Heart right ventricle (tissue), 16 donors: ENCODE results near the gene STK35. TPM values are rescaled to one million over a fixed set of nuclear protein-coding genes. Genes with fewer than 3 reads are reported as not detected.
A peak's percentile ranks its signal among the peaks of the same experiment; 100 is the strongest.
"Not testable (repeated sequence)": the region's sequence is repeated elsewhere in the genome, so short reads cannot be mapped to it uniquely, and the experiment has no call there.

Experiments used
- ATAC-seq, 8 donors: fragments of 200-7000 bp; cut with Tn5 transposase; one replicate each; pipeline ENCODE4 v1.9.1; 2020; ENCODE audit warnings: mild to moderate bottlenecking in 8 of 8, moderate library complexity in 8 of 8, moderate number of reproducible peaks in 1 of 8
- DNase-seq, 2 donors: peaks; one replicate each; pipeline ENCODE4 v3.0.0-alpha.2; 2020
- H3K27ac ChIP-seq, 10 donors: fragments of 200-600 bp; sonication (generic) in 2 of 10; one replicate each; pipeline versions ENCODE4 v1.5.0 to v1.8.0; 2020 to 2022; ENCODE audit warnings: mild to moderate bottlenecking in 3 of 10
- H3K27me3 ChIP-seq, 7 donors: fragments of 200-600 bp; one replicate each; pipeline ENCODE4 v1.8.0; 2021 to 2022; ENCODE audit warnings: mild to moderate bottlenecking in 2 of 7
- H3K36me3 ChIP-seq, 9 donors: fragments of 200-600 bp; sonication (generic) in 1 of 9; one replicate each; pipeline versions ENCODE4 v1.5.0 to v1.8.0; 2020 to 2022; ENCODE audit warnings: mild to moderate bottlenecking in 2 of 9
- H3K4me1 ChIP-seq, 9 donors: fragments of 200-600 bp; sonication (generic) in 1 of 9; one replicate each; pipeline versions ENCODE4 v1.5.0 to v1.8.0; 2020 to 2022; ENCODE audit warnings: mild to moderate bottlenecking in 4 of 9
- H3K4me3 ChIP-seq, 10 donors: fragments of 200-600 bp; sonication (generic) in 2 of 10; one replicate each; pipeline versions ENCODE4 v1.5.0 to v1.8.0; 2020 to 2022; ENCODE audit warnings: mild to moderate bottlenecking in 7 of 10, moderate library complexity in 2 of 10
- H3K9me3 ChIP-seq, 11 donors: fragments of 200-600 bp in 10 of 11; sonication (generic) in 2 of 11; one replicate each; pipeline versions ENCODE4 v1.5.0 to v1.8.0; 2013 to 2022; ENCODE audit warnings: mild to moderate bottlenecking in 2 of 11, control low read depth in 1 of 11, moderate library complexity in 1 of 11
- CTCF ChIP-seq, 9 donors: fragments of 200-600 bp; sonication (generic) in 2 of 9; IDR thresholded peaks; one replicate each; pipeline versions ENCODE4 v1.5.0 to v1.8.0; 2021 to 2022; ENCODE audit warnings: antibody characterized with exemption in 9 of 9, mild to moderate bottlenecking in 5 of 9, moderate library complexity in 1 of 9
- WGBS, 2 donors: extraction: QIAGEN DNeasy Blood & Tissue Kit; methylation state at CpG; one replicate each; pipeline ENCODE4 v1.1.7; 2013; ENCODE audit warnings: inconsistent platforms in 1 of 2; 5-methylcytosine and 5-hydroxymethylcytosine counted together
- intact Hi-C, 10 donors: fragments of 100-400 bp; cut with DNase I; formaldehyde crosslinking; loops; one replicate each; pipeline versions ENCODE4 v1.11.1 to v1.14.2; 2022
- polyA plus RNA-seq, 2 donors: library from polyadenylated mRNA; stranded (reverse); fragments of 200-250 nt; gene quantifications; one replicate each; pipeline ENCODE4 v1.2.3, GENCODE V29; 2013
- total RNA-seq, 10 donors: library from RNA; stranded (reverse); fragmentation: NEBNext Ultra II Directional in 3 of 10; extraction: Animal tissue kit (Norgen Biotek cat#: 25700) in 3 of 10; gene quantifications; one replicate each; pipeline versions ENCODE4 v1.2.1 to v1.2.4, GENCODE V29; 2021 to 2023
- donor health status: Arrhythmogenic right ventricular cardiomyopathy.
- donor health status: ischemic (EF 13 %, LVEDD 7.1; RV severe dilation, severe dysfunction).
- donor health status: healthy with polysubstance abuse.
- donor health status: DM: no; HTN: yes; CAD: no.
- donor health status: DM: no; HTN: no; CAD: no.
- donor health status: ischemic (EF 25% LVEDD 6.9; RV normal size, moderate dysfunction).
- donor health status: ischemic (EF 25% LVEDD 5.7; RV mildly dilated, moderate dysfunction).
- donor health status: healthy.
- donor health status: DM: yes; HTN: yes; CAD: no.
- donor health status: Ischemic cardiomyopathy.
- donor health status: ischemic (EF 35%, LVEDD 5.7; RV mildly dilated, moderate dysfunction).
- donor health status: nonischemic (EF 11% LVEDD 7.7; RV severe dilation, severe dysfunction).
- donor health status: DM: yes; HTN: yes; CAD: no.
- donor health status: PGD.
- donor health status: ischemic (EF 29% LVEDD 5.4; RV normal size, mild dysfunction).
- donor health status: nonischemic (EF 23%, LVEDD 6.1; RV moderate dilation, normal function).

Gene STK35
- total and polyA plus RNA-seq, 12 donors: 5.4 to 17.2 (median 12.6) TPM

DNA sequence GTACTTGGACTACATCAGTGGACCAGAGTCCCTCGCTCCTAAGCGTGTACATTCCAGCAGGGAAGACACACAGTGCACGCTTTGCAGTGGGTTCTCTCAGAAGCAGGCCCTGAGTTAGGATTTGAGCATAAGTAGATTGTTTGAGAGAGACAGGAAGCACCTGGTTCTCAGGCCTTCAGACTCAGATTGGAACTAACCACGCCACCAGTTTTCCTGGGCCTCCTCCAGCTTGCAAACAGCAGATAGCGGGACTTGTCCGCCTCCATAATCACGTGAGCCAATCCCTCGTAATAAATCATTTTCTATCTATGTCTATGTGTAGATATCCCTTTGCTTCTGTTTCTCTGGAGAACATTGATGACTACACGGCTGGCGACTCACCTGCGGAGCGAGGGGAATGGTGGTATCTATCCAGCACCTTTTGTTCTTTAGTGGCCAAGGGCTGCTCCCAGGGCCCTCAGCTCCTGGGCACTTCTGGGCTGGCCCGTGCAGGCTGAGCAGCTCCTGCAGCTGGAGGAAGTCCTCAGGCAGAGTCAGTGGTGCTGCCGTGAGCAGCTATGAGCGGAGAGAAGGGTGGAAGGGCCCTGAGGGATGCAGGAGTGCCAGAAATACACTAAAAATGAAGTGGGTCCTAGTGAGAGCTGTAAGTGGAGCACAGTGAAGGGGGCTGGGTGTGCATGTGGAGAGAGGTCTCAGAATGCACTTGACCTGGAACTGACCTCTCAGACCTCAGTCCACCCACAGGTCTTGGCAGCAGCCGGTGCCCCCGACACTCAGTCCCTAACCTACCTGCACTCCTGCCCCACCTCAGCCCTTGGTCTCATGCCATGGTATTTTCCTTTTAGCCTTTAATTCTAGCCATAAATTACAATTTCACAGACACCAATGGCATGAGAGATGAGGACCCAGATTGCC, 76.9 kb downstream of the STK35 start:
- intact Hi-C loops: loop anchor here in 7 of 10 donors (10.0 kb wide), 2 partner anchors 404 to 414 kb away; no protein-coding TSS in a partner anchor
- TF ChIP-seq CTCF (IDR thresholded peaks at IDR 0.05): no peak
- ATAC-seq (peak in 1 of 8 donors; percentile 28), DNase-seq (no peak)
- Histone ChIP-seq H3K9me3 (no peaks in the 10 kb centered on the region), H3K4me1 (peaks cover 0 to 10% (median 5%) of the 10 kb centered on the region in 9 donors), H3K27me3 (peaks cover 0 to 5% (median 0%) of the 10 kb centered on the region in 7 donors), H3K36me3 (no peaks in the 10 kb centered on the region), H3K4me3 (no peak overlapping the region), H3K27ac (no peak overlapping the region)
- 51 to 56% methylated on average over 17 of the region's 17 CpGs for WGBS, 2 donors

- DNase-seq: no peak
- Histone ChIP-seq H3K4me1 (peaks cover 0 to 10% (median 5%) of the 10 kb centered on the region in 9 donors), H3K36me3 (no peaks in the 10 kb centered on the region), H3K27me3 (no peaks in the 10 kb centered on the region), H3K27ac (no peak overlapping the region), H3K9me3 (no peaks in the 10 kb centered on the region), H3K4me3 (no peak overlapping the region)
- ATAC-seq: no peak
- no peak for TF ChIP-seq CTCF (IDR thresholded peaks at IDR 0.05)
- WGBS, 2 donors: 78 to 82% methylated on average over 11 of the region's 11 CpGs
- intact Hi-C loops: loop anchor here in 7 of 10 donors (10.0 kb wide), 2 partner anchors 404 to 414 kb away; no protein-coding TSS in a partner anchor
Observed at GRCh38 chr20:2179233-2179580, 77.6 kb downstream of the STK35 start.

- Histone ChIP-seq H3K4me3 (no peak overlapping the region), H3K9me3 (no peaks in the 10 kb centered on the region), H3K27ac (no peak overlapping the region), H3K4me1 (peaks cover 0 to 10% (median 5%) of the 10 kb centered on the region in 9 donors), H3K36me3 (no peaks in the 10 kb centered on the region), H3K27me3 (no peaks in the 10 kb centered on the region)
- ATAC-seq (no peak), DNase-seq (no peak)
- TF ChIP-seq CTCF (IDR thresholded peaks at IDR 0.05): no peak
- WGBS, 2 donors: 76 to 80% methylated on average over 2 of the region's 2 CpGs
- intact Hi-C loops: loop anchor here in 7 of 10 donors (10.0 kb wide), 2 partner anchors 405 to 415 kb away; no protein-coding TSS in a partner anchor
Observed at GRCh38 chr20:2179949-2180348, 78.3 kb downstream of the STK35 start.

DNA sequence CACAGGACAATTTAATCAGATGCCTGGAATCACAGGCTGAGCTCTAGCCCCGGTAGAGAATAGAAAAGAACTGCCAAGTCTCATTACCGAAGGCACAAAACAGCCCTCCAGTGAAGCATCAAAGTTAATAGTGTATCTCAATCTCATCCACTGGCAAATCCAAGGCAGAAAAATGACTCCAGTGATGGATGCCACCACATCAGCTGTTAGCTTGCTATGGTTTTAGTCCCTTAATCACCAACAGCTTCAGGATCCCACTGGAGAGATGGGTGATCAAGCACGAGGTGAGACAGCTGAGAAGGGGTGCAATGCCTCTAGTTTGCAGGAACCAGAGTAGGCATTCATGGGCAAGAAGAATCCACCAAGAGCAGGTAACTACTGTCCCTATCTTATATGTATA, 81.8 kb downstream of the STK35 start:
- 85 to 88% methylated on average over 3 of the region's 3 CpGs for WGBS, 2 donors
- H3K4me1 ChIP-seq: peaks cover 0 to 3% (median 0%) of the 10 kb centered on the region in 9 donors
- ATAC-seq (no peak), DNase-seq (no peak)
- H3K4me3 ChIP-seq: no peak overlapping the region
- H3K9me3 ChIP-seq: peaks cover 0 to 17% (median 7%) of the 10 kb centered on the region in 11 donors
- H3K27me3 ChIP-seq: no peaks in the 10 kb centered on the region
- no peaks in the 10 kb centered on the region for H3K36me3 ChIP-seq
- no peak for TF ChIP-seq CTCF (IDR thresholded peaks at IDR 0.05)
- no peak overlapping the region for H3K27ac ChIP-seq
- intact Hi-C loops: no loop called here

DNA sequence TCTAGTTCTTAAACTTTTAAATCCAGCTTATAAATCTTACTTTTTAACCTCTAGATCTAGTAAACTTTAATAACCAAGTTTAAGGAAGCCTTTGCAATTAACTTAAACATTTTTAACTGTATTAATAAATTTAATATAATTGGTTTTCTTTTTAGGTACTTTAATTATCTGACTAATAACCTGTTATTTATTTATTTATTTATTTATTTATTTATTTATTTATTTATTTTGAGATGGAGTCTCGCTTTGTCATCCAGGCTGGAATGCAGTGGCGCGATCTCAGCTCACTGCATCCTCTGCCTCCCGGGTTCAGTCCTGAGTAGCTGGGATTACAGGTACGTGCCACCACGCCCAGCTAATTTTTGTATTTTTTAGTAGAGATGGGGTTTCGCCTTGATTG, 83.3 kb downstream of the STK35 start:
- DNase-seq, ATAC-seq, H3K36me3 ChIP-seq, intact Hi-C loops, H3K27ac ChIP-seq, H3K4me1 ChIP-seq, H3K4me3 ChIP-seq: not testable (repeated sequence)
- WGBS, 2 donors: 94 to 97% methylated on average over 7 of the region's 7 CpGs
- H3K27me3 ChIP-seq: peaks cover 0 to 11% (median 0%) of the 10 kb centered on the region in 7 donors
- peaks cover 0 to 17% (median 7%) of the 10 kb centered on the region in 11 donors for H3K9me3 ChIP-seq
